Naive thymus-derived CD4-positive, alpha-beta T cell (primary cell): Measurements from ENCODE around the gene USP13. TPM values are rescaled to one million over a fixed set of nuclear protein-coding genes. Genes with fewer than 3 reads are reported as not detected.

Source experiments
- ATAC-seq: fragments of 150-1000 bp; cut with Tn5 transposase; 2 replicates; pipeline ENCODE4 v1.10.0; 2021; ENCODE audit warnings: mild to moderate bottlenecking, moderate library complexity
- CTCF ChIA-PET: fragments of 350-600 bp; sonication (Branson Sonifier 250); formaldehyde crosslinking; loops from one replicate; lab custom pipeline; 2021; ENCODE audit warnings: antibody characterized with exemption; lab: Charles Lee
- POLR2A ChIA-PET: fragments of 350-600 bp; sonication (Branson Sonifier 250); formaldehyde crosslinking; loops from one replicate; lab custom pipeline; 2021; ENCODE audit warnings: antibody characterized with exemption, inconsistent platforms; lab: Charles Lee
- DNase-seq, 9 donors: peaks; one replicate each; pipeline versions ENCODE4 v3.0.0 to v3.0.0-alpha.2; 2020 to 2022; ENCODE audit warnings: mixed read lengths in 1 of 9
- H3K27ac ChIP-seq: one replicate; pipeline ENCODE4 v1.7.0; 2013; ENCODE audit warnings: mild to moderate bottlenecking, low read depth, low read length, moderate library complexity
- H3K27me3 ChIP-seq, 2 donors: one replicate each; pipeline ENCODE4 v1.7.0; 2013; ENCODE audit warnings: low read length in 2 of 2, mild to moderate bottlenecking in 2 of 2, moderate library complexity in 2 of 2; ENCODE audit not compliant: control insufficient read depth in 2 of 2, insufficient read depth in 2 of 2
- H3K36me3 ChIP-seq, 3 experiments: 1 replicate in 2 of 3; 2 replicates in 1 of 3; pipeline ENCODE4 v1.7.0; 2013; ENCODE audit warnings: low read length in 3 of 3, mild to moderate bottlenecking in 3 of 3, moderate library complexity in 1 of 3; ENCODE audit not compliant: insufficient read depth in 3 of 3, control insufficient read depth in 2 of 3
- H3K4me1 ChIP-seq, 2 donors: one replicate each; pipeline ENCODE4 v1.7.0; 2013; ENCODE audit warnings: low read length in 2 of 2, mild to moderate bottlenecking in 2 of 2, moderate library complexity in 1 of 2; ENCODE audit not compliant: control insufficient read depth in 2 of 2, insufficient read depth in 2 of 2
- H3K4me3 ChIP-seq: 2 replicates; pipeline ENCODE4 v1.7.0; 2013; ENCODE audit warnings: mild to moderate bottlenecking, low read length
- H3K9me3 ChIP-seq, 3 experiments: 1 replicate in 2 of 3; 2 replicates in 1 of 3; pipeline ENCODE4 v1.7.0; 2013; ENCODE audit warnings: low read length in 3 of 3; ENCODE audit not compliant: control insufficient read depth in 2 of 3
- H3K27ac Mint-ChIP-seq, 9 donors: one replicate each; pipeline ENCODE4 v1.8.0; 2020 to 2022; ENCODE audit warnings: mixed read lengths in 9 of 9, mild to moderate bottlenecking in 8 of 9, moderate library complexity in 5 of 9, inconsistent platforms in 2 of 9
- H3K27me3 Mint-ChIP-seq, 5 donors: one replicate each; pipeline ENCODE4 v1.8.0; 2021 to 2022; ENCODE audit warnings: mixed read lengths in 5 of 5, mild to moderate bottlenecking in 1 of 5
- H3K36me3 Mint-ChIP-seq, 5 donors: one replicate each; pipeline ENCODE4 v1.8.0; 2020 to 2022; ENCODE audit warnings: mixed read lengths in 5 of 5, mild to moderate bottlenecking in 3 of 5, inconsistent platforms in 1 of 5
- H3K4me1 Mint-ChIP-seq, 7 donors: one replicate each; pipeline ENCODE4 v1.8.0; 2020 to 2022; ENCODE audit warnings: mixed read lengths in 7 of 7, mild to moderate bottlenecking in 3 of 7, inconsistent platforms in 1 of 7
- H3K4me3 Mint-ChIP-seq, 10 donors: one replicate each; pipeline ENCODE4 v1.8.0; 2020 to 2022; ENCODE audit warnings: mild to moderate bottlenecking in 10 of 10, mixed read lengths in 10 of 10, moderate library complexity in 6 of 10, inconsistent platforms in 2 of 10
- H3K9me3 Mint-ChIP-seq, 11 donors: one replicate each; pipeline ENCODE4 v1.8.0; 2020 to 2022; ENCODE audit warnings: mixed read lengths in 11 of 11, mild to moderate bottlenecking in 4 of 11, inconsistent platforms in 1 of 11, moderate library complexity in 1 of 11
- intact Hi-C, 2 donors: fragments of 100-400 bp; cut with micrococcal nuclease; formaldehyde crosslinking; loops; one replicate each; pipeline ENCODE4 v1.15.1; 2023
- polyA plus RNA-seq, 2 donors: library from polyadenylated mRNA; unstranded; fragments of 300-500 nt; fragmentation: Illumina TruSeq; gene quantifications; one replicate each; pipeline ENCODE4 v1.2.3, GENCODE V29; 2021
- total RNA-seq, 6 experiments: library from RNA in 5 of 6; stranded (reverse) in 5 of 6; gene quantifications; 1 replicate in 5 of 6; 2 replicates in 1 of 6; pipeline ENCODE4 v1.2.3 and lab custom pipeline; 2021 to 2026

Gene USP13
- total and polyA plus RNA-seq, 7 experiments from 2014 or later, result 5.7 to 9.1 (median 7.7) TPM

GRCh38 chr3:179833294-179833693 lies 180.5 kb downstream of the USP13 start:
- Histone ChIP-seq H3K36me3 (no peaks in the 10 kb centered on the region), H3K4me1 (no peaks in the 10 kb centered on the region), H3K4me3 (no peak overlapping the region), H3K27ac (no peak overlapping the region), H3K9me3 (no peaks in the 10 kb centered on the region), H3K27me3 (no peaks in the 10 kb centered on the region)
- H3K27me3 Mint-ChIP-seq, result peaks cover 0 to 14% (median 0%) of the 10 kb centered on the region in 5 donors
- POLR2A ChIA-PET, result no interaction called here
- no peak overlapping the region for H3K27ac Mint-ChIP-seq
- no peak for ATAC-seq
- DNase-seq, result no peak
- no peak overlapping the region for H3K4me3 Mint-ChIP-seq
- intact Hi-C loops, result no loop called here
- no peaks in the 10 kb centered on the region for H3K4me1 Mint-ChIP-seq
- no peaks in the 10 kb centered on the region for H3K36me3 Mint-ChIP-seq
- CTCF ChIA-PET, result no interaction called here
- no peaks in the 10 kb centered on the region for H3K9me3 Mint-ChIP-seq

- Mint-ChIP-seq H3K27me3 (peaks cover 3 to 18% (median 4%) of the 10 kb centered on the region in 5 donors), H3K4me1 (no peaks in the 10 kb centered on the region), H3K4me3 (no peak overlapping the region), H3K36me3 (no peaks in the 10 kb centered on the region), H3K27ac (no peak overlapping the region), H3K9me3 (no peaks in the 10 kb centered on the region)
- ATAC-seq (no peak), DNase-seq (no peak)
- intact Hi-C loops, result no loop called here
- Histone ChIP-seq H3K36me3 (no peaks in the 10 kb centered on the region), H3K27ac (no peak overlapping the region), H3K9me3 (no peaks in the 10 kb centered on the region), H3K4me1 (no peaks in the 10 kb centered on the region), H3K27me3 (no peaks in the 10 kb centered on the region), H3K4me3 (no peak overlapping the region)
- ChIA-PET CTCF (no interaction called here), POLR2A (no interaction called here)
Measured at GRCh38 chr3:179837374-179837773, 184.5 kb downstream of the USP13 start.

Other genes with a start within 250 kb of the USP13 start
- gene GNB4, start 201.6 kb upstream of the USP13 start, total RNA-seq, result 10 to 100 TPM in 2 of 5 experiments, 1 to 10 TPM in 3; 1.1 to 11.3 (median 2.1) TPM
- under 1 TPM; 0.12 to 0.24 TPM for gene GNB4, start 201.6 kb upstream of the USP13 start, polyA plus RNA-seq
- gene ACTL6A, start 90.1 kb upstream of the USP13 start, total RNA-seq, result 10 to 100 TPM; 23.2 to 78.3 (median 49.0) TPM
- 10 to 100 TPM; 56.3 to 61.7 TPM for gene ACTL6A, start 90.1 kb upstream of the USP13 start, polyA plus RNA-seq
- gene MRPL47, start 48.4 kb upstream of the USP13 start, total RNA-seq, result 10 to 100 TPM; 14.4 to 41.4 (median 18.5) TPM
- 10 to 100 TPM; 45.1 to 50.5 TPM for gene MRPL47, start 48.4 kb upstream of the USP13 start, polyA plus RNA-seq
- 10 to 100 TPM; 33.4 to 80.2 (median 62.8) TPM for gene NDUFB5, start 48.2 kb upstream of the USP13 start, total RNA-seq
- gene NDUFB5, start 48.2 kb upstream of the USP13 start, polyA plus RNA-seq, result 100 to 1,000 TPM in 1 of 2 donors, 10 to 100 TPM in 1; 45.7 to 105 TPM